Activated T-helper 1 cell treated with anti-CD3 and anti-CD28 coated beads, Interleukin-12 subunit alpha, Interleukin-12 subunit beta, Interleukin-2, Interleukin-4 antibody, amounts not matched to agents 30 ng/mL and 10 ng/mL and 1 ng/mL, durations not matched to agents 14 hours and 24 hours and 36 hours (primary cell): Measurements from ENCODE around the gene ETHE1. TPM values are rescaled to one million over a fixed set of nuclear protein-coding genes. Genes with fewer than 3 reads are reported as not detected.

Source experiments
- DNase-seq: peaks from one replicate; pipeline ENCODE4 v3.0.0; 2021; ENCODE audit warnings: low spot score
- H3K27ac Mint-ChIP-seq: one replicate; pipeline ENCODE4 v1.8.0; 2021; ENCODE audit warnings: mild to moderate bottlenecking, mixed read lengths
- H3K27me3 Mint-ChIP-seq: one replicate; pipeline ENCODE4 v1.8.0; 2022; ENCODE audit warnings: mild to moderate bottlenecking, moderate library complexity, mixed read lengths; ENCODE audit not compliant: insufficient read depth
- H3K36me3 Mint-ChIP-seq: one replicate; pipeline ENCODE4 v1.8.0; 2021; ENCODE audit warnings: low read depth, mixed read lengths
- H3K4me1 Mint-ChIP-seq: one replicate; pipeline ENCODE4 v1.8.0; 2021; ENCODE audit warnings: low read depth, mixed read lengths
- H3K4me3 Mint-ChIP-seq: one replicate; pipeline ENCODE4 v1.8.0; 2021; ENCODE audit warnings: mild to moderate bottlenecking, moderate library complexity, mixed read lengths
- H3K9me3 Mint-ChIP-seq: one replicate; pipeline ENCODE4 v1.8.0; 2021; ENCODE audit warnings: mixed read lengths
- intact Hi-C: fragments of 100-400 bp; cut with micrococcal nuclease; formaldehyde crosslinking; loops from one replicate; pipeline ENCODE4 v1.15.1; 2024
- total RNA-seq: library from RNA; stranded (reverse); gene quantifications from 2 replicates; pipeline ENCODE4 v1.2.3, GENCODE V29; 2022

The ETHE1 gene, protein sequence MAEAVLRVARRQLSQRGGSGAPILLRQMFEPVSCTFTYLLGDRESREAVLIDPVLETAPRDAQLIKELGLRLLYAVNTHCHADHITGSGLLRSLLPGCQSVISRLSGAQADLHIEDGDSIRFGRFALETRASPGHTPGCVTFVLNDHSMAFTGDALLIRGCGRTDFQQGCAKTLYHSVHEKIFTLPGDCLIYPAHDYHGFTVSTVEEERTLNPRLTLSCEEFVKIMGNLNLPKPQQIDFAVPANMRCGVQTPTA
- 55.1 and 55.4 TPM in 2 replicates for total RNA-seq

DNA sequence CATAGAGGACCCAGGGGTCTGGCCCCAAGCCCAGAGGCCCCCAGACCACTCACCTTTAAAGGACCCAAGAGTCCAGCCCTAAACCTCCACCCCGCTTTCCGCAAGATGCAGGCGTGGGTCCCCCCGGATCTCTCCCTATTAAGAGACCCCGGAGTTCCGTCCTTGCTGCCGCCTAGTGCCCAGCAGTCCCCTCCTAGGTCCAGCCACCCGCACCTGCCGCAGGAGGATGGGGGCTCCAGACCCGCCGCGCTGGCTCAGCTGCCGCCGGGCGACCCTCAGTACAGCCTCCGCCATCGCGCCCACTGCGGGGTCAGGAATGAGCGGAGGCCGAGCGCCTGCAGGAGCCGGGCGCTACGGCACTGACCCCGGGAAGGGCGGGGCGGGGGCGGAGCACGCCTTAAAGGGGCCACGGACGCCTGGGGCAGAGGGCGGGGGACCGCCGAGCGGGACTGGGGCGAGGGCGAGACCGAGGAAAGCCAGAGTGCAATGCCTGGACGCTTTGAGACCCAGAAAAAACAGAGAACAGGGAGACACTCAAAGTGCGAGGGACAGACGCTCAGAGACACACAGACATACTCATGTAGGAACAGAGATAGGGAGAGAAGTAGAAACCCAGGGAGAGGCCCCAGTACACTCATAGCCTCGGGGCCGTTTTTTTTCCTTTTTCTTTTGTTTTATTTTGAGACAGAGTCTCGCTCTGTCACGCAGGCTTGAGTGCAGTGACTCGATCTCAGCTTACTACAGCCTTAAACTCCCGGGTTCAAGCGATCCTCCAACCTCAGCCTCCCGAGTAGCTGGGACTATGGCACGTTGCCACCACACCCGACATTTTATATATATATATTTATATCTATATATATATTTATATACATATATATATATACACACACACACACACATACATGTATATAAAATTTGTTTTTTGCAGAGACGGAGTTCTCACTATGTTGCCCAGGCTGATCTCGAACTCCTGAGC lies at the start of gene ETHE1:
Gene ETHE1 (minus strand): TSS at position 318 of the 976 bp plus-strand sequence. CDS start 24 bp downstream, at position 294.
- Mint-ChIP-seq H3K27me3 (no peaks in the 10 kb centered on the region), H3K9me3 (no peaks in the 10 kb centered on the region), H3K4me3 (peak within 1 kb of the TSS; percentile 79), H3K27ac (peak within 1 kb of the TSS; percentile 77), H3K4me1 (peaks cover 32% of the 10 kb centered on the region), H3K36me3 (peaks cover 2% of the 10 kb centered on the region)
- peak; percentile 79 for DNase-seq
- intact Hi-C loops, result loop anchor here (1.0 to 5.0 kb wide), 2 partner anchors 64 to 240 kb away; no protein-coding TSS in a partner anchor

DNA sequence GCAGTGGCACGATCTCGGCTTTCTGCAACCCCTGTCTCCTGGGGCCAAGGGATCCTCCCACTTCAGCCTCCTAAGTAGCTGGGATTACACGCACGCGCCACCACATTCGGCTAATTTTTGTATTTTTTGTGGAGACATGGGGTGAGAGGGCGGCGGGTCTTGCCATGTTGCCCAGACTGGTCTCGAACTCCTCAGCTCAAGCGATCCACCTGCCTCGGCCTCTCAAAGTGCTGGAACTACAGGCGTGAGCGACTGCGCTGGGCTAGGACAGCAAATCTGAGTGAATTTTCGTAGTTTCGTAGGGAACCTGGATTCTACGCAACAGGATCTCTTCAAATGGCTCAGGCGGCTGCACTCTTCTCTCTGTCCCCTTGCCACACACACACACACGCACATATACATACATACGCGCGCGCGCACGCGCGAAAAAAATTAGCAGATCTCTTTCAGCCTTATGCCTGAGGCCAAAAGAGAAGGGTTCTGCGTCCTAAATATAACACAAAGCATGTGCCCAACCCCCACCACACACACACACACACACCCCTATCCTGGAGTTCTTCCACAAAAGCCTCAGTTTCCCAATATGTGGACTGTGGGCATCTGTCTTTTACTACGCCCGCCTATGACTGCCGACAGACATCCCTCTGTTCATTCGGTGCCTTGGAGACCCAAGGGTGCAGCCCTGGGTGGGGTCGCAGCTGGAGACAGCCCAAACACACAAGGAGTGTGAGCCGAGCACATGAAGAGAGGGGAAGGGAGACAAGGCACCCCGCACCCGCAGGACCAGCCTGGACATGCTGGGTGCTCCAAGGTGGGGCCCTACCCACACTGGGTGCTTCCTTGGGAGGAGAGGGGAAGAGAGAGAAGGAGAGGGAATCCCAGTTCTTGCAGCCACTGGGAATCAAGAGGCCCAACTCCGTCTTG lies 49.2 kb upstream of the ETHE1 start:
- intact Hi-C loops, result loop anchor here (1.0 kb wide), 6 partner anchors 14 to 113 kb away; partner anchors contain the start of genes IRGQ, ZNF428 and ZNF576
- Mint-ChIP-seq H3K27ac (peak overlapping the region; percentile 74), H3K9me3 (no peaks in the 10 kb centered on the region), H3K36me3 (peaks cover 7% of the 10 kb centered on the region), H3K4me1 (peaks cover 25% of the 10 kb centered on the region), H3K4me3 (peak overlapping the region; percentile 67), H3K27me3 (peaks cover 3% of the 10 kb centered on the region)
- DNase-seq, result no peak

DNA sequence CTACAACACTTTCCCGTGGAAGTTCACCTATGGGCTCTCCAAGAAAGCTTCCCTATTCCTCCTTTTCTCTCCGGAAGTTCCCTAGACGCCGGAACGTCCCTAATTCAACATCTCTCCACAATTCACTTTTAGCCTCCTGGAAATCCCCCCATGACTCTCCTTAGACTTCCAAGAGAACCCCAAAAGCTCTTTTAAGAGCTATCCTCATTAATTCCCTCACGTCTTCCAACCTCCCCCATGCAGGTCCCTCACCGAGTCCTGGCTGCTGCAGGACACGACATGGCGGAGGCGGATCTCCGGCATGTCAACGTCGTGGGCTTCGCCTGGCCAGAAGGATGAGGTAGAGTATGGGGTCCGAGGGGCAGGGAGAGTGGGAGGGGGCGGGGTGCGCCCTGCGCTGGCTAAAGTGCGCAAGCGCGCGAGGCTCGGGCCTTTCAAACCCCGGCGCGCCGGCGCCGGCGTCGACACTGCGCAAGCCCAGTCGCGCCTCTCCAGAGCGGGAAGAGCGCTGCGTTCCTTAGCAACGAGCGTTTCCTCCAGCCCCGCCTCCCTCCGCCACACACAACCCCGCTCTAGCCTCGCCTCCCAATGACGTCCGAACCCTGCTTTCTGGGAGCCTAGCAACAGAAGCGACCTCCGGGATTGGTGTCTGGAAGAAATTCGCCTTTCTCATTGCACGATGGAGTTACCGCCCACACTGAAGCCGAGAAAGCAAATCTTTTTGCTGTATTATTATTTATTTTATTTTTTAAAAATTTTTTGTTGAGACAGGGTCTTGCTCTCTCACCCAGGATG lies 48.4 kb upstream of the ETHE1 start, which contains the start of the genes PINLYP and XRCC1:
Gene PINLYP (plus strand): TSS at position 646 of the 795 bp plus-strand sequence. CDS start 1,391 bp downstream, outside the sequence.
Gene XRCC1 (minus strand): TSS at position 372 of the 795 bp plus-strand sequence. CDS start 69 bp downstream, at position 303.
- peaks cover 7% of the 10 kb centered on the region for H3K36me3 Mint-ChIP-seq
- no peaks in the 10 kb centered on the region for H3K9me3 Mint-ChIP-seq
- intact Hi-C loops, result loop anchor here (1.0 kb wide), 6 partner anchors 13 to 112 kb away; partner anchors contain the start of genes IRGQ, ZNF428 and ZNF576
- peaks cover 25% of the 10 kb centered on the region for H3K4me1 Mint-ChIP-seq
- H3K27ac Mint-ChIP-seq, result peak within 1 kb of the TSS; percentile 91
- peaks cover 3% of the 10 kb centered on the region for H3K27me3 Mint-ChIP-seq
- DNase-seq, result peak; percentile 95
- H3K4me3 Mint-ChIP-seq, result peak within 1 kb of the TSS; percentile 96

DNA sequence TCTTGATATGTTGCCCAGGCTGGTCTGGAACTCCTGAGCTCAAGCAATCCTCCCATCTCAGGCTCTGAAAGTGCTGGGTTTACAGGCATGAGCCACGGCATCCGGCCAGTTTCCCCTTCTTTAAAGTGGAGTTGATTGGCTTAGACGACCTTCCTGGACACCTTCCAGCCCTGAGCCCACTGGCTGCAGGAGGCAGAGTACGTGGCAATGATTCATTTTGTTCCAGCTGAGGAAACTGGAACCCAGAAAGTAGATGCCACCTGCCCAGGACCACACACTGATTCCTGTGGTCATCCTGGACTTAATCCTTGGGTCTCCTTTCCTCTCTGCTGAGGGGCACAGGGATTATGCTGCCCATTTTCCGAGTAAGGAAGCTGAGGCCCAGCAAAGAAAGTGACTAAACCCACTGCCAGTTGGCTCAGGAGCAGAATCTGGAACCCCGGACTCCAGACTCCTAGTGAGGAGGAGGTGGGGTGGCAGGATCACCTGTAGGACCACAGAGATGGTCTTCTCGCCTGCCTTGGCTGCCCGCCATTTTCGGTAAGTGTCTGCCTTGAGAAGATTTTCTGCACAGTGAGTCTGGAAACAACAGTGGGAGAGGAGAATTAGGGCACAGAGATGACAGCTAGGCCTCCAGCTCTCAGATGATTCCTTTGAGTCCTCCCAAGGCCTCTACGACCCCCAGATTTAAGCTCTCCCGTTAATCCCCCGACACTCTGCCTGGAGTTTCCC lies 47.6 kb upstream of the ETHE1 start:
- intact Hi-C loops, result loop anchor here (1.0 kb wide), 6 partner anchors 12 to 111 kb away; partner anchors contain the start of genes IRGQ, ZNF428 and ZNF576
- H3K9me3 Mint-ChIP-seq, result no peaks in the 10 kb centered on the region

DNA sequence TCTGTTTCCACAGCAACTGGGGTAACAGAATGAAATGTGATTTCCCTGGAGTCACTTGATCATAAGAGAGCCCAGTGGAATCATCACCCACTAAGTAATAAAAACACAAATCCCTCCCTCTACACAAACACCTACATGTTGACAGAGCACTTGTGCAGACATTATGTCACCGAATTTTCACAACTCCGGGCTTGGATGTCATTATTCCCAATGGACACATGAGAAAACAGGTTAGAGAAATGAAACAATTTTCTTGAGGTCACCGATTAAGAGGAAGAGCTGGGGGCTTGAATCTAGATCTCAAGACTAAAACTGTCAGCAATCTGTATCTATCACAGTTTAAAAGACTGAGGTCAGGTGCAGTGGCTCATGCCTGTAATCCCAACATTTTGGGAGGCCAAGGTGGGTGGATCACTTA lies 45.2 kb upstream of the ETHE1 start:
- intact Hi-C loops, result no loop called here
- Mint-ChIP-seq H3K36me3 (peaks cover 9% of the 10 kb centered on the region), H3K4me3 (no peak overlapping the region), H3K27me3 (peaks cover 2% of the 10 kb centered on the region), H3K27ac (no peak overlapping the region), H3K4me1 (peaks cover 17% of the 10 kb centered on the region), H3K9me3 (no peaks in the 10 kb centered on the region)
- DNase-seq, result no peak

More for the DNA sequence above, 47.6 kb upstream of the ETHE1 start:
- Mint-ChIP-seq H3K27ac (peak overlapping the region; percentile 91), H3K4me1 (peaks cover 17% of the 10 kb centered on the region), H3K36me3 (peaks cover 9% of the 10 kb centered on the region), H3K4me3 (peak overlapping the region; percentile 96), H3K27me3 (peaks cover 3% of the 10 kb centered on the region)
- DNase-seq, result no peak

DNA sequence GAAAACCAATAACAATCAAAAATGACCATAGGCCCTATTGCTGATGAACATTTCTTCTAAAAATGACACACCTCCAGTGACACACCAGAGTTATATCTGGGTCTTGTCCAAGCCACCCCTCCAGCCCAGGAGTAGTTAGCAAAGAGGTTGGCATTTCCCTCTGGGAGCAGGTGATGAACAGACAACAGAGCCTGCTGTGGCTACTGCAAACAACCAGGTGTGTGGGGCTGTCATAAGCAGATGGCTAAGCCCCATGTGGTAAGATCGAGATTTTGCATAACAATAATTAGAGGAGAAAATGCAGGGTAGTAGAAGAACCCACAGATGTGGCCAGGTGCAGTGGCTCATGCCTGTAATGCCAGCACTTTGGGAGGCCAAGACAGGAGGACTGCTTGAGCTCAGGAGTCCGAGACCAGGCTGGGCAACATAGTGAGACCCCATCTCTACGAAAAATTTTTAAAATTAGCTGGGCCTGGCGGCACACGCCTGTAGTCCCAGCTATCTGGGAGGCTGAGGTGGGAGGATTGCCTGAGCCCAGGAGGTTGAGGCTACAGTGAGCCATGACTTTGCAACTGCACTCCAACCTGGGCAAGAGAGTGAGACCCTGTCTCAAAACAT lies 43.3 kb upstream of the ETHE1 start:
- no peaks in the 10 kb centered on the region for H3K27me3 Mint-ChIP-seq
- intact Hi-C loops, result no loop called here
- no peak overlapping the region for H3K4me3 Mint-ChIP-seq
- H3K9me3 Mint-ChIP-seq, result no peaks in the 10 kb centered on the region
- H3K36me3 Mint-ChIP-seq, result peaks cover 11% of the 10 kb centered on the region
- no peak for DNase-seq
- H3K4me1 Mint-ChIP-seq, result peaks cover 7% of the 10 kb centered on the region
- no peak overlapping the region for H3K27ac Mint-ChIP-seq

DNA sequence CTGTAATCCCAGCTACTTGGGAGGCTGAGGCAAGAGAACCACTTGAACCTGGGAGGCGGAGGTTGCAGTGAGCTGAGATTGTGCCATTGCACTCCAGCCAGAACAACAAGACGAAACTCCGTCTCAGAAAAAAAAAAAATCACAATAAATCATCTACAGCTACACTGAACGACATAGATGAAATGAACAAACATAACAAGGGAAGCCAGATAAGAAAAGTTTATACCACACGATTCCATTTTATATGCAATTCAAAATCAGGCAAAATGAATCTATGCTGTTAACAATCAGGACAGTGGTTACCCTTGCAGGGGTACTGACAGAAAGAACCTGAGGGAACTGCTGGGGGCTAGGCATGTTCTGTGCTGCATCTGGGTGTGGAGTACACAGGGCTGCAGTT lies 42.7 kb upstream of the ETHE1 start:
- Mint-ChIP-seq H3K4me1 (peaks cover 1% of the 10 kb centered on the region), H3K27me3 (no peaks in the 10 kb centered on the region), H3K4me3 (no peak overlapping the region), H3K27ac (no peak overlapping the region), H3K36me3 (peaks cover 9% of the 10 kb centered on the region), H3K9me3 (no peaks in the 10 kb centered on the region)
- intact Hi-C loops, result no loop called here
- no peak for DNase-seq

DNA sequence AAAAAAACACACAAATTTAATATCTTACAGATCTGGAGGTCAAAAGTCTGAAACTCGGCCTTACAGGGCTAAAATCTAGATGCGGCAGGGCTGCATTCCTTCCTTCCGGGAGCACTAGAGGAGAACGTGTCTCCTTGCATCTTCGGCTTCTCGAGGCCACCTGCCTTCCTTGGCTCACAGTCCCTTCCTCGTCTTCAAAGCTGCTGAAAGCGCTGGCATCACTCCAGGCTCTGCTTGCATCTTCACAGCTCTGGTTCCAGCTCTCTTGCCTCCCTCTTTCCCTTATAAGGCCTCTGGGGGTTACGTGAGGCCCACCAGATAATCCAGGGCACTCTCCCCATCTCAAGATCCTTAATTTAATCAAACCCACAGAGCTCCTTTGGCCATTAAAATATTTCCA lies 37.8 kb upstream of the ETHE1 start:
- H3K9me3 Mint-ChIP-seq, result no peaks in the 10 kb centered on the region
- no peak for DNase-seq
- peaks cover 23% of the 10 kb centered on the region for H3K36me3 Mint-ChIP-seq
- intact Hi-C loops, result no loop called here
- no peaks in the 10 kb centered on the region for H3K27me3 Mint-ChIP-seq
- no peak overlapping the region for H3K4me3 Mint-ChIP-seq
- H3K27ac Mint-ChIP-seq, result no peak overlapping the region
- H3K4me1 Mint-ChIP-seq, result peaks cover 32% of the 10 kb centered on the region

DNA sequence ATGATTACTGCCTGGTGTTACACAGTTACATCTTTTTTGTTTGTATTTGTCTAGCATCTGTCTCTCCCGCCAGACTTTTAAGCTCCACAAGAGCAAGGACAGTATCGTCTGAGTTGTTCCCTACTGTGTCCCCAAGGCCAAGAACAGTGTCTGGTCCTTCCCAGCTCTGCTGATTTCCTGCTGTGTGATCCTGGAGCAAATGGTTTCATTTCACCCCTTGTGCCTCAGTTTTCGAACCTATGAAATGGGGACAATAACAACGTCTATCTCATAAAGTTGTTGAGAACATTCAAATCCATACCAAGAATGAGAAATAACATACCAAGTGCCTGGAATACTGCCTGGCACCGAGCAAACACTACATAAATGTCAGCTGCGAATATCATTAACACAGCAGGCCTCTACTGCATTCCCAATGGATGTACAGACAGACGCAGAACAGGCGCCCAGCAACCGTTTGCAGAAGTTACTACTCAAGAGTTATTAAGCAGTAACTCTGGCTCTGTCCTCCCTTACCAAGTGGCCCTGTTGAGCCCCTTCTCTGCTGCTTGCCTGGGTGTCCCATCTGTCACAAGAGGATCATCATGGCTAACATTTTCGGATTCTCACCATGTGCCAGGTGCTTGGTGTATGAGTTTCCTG lies 36.9 kb upstream of the ETHE1 start:
- no peak for DNase-seq
- intact Hi-C loops, result loop anchor here (2.0 kb wide), 1 partner anchor 29 kb away; no protein-coding TSS in a partner anchor
- no peaks in the 10 kb centered on the region for H3K27me3 Mint-ChIP-seq
- H3K4me3 Mint-ChIP-seq, result no peak overlapping the region
- peak overlapping the region; percentile 74 for H3K27ac Mint-ChIP-seq
- H3K4me1 Mint-ChIP-seq, result peaks cover 32% of the 10 kb centered on the region
- H3K9me3 Mint-ChIP-seq, result no peaks in the 10 kb centered on the region
- peaks cover 23% of the 10 kb centered on the region for H3K36me3 Mint-ChIP-seq

DNA sequence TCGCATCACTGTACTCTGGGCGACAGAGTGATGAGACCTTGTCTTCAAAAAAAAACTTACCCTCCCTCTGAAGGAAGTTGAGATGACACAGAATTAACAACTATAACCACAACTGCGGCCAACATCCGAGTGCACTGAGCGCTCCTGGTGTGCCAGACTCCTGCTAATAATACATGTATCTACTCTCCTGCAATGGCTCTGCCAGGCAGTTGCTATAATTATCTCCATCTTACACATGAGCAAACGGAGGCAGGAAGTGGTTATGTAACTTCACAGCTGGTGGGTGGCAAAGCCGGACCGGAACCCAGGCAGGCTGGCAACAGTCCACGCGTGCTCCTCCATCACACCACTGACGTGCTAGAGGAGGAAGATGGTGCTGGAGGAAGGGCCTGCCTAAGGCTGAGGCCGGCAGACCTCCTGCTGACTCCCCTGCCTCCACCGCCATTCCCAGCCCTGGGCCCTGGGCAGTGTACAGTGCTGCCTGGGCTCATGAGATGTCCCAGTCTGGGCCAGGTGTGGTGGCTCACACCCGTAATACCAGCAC lies 35.8 kb upstream of the ETHE1 start:
- DNase-seq, result peak; percentile 54
- Mint-ChIP-seq H3K36me3 (peaks cover 23% of the 10 kb centered on the region), H3K9me3 (no peaks in the 10 kb centered on the region), H3K4me3 (peak overlapping the region; percentile 37), H3K27ac (peak overlapping the region; percentile 74), H3K27me3 (no peaks in the 10 kb centered on the region), H3K4me1 (peaks cover 32% of the 10 kb centered on the region)
- intact Hi-C loops, result loop anchor here (1.0 to 2.0 kb wide), 4 partner anchors 13 to 57 kb away; partner anchors contain the start of genes IRGQ, PINLYP, XRCC1 and ZNF428
